Measurements from ENCODE around the gene KRT84.

DNA sequence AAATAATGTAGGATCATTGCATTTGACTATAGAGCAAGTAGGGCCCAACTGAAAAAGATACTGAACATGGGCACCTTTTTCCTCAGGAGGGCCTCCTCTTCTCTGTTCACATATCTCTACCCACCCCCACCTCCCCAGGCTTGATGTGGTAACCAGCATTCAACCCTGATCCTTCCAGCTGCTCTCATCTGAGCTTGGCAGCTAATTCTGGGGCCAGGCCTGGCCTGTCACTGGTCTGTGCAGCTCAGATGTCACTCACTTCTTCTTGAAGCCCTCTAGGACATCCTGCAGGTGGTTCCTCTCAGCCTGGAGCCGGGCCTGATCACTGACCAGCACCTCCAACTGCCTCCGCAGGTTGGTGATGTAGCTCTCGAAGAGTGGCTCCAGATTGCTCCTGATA lies 2.1 kb downstream of the KRT84 start:
- TF ChIP-seq POLR2A (IDR thresholded peaks at IDR 0.05; ENCODE audit: low read length) (no peak), GATA1 (IDR thresholded peaks at IDR 0.05; ENCODE audit: low read depth, low read length) (no peak)
